Stomach (tissue), 9 donors: Measurements from ENCODE around the gene EFCAB12. TPM values are rescaled to one million over a fixed set of nuclear protein-coding genes. Genes with fewer than 3 reads are reported as not detected.

Source experiments
- DNase-seq, 2 donors: peaks; one replicate each; pipeline versions ENCODE4 v3.0.0 to v3.0.0-alpha.2; 2013 to 2019
- H3K27ac ChIP-seq, 5 donors: fragments of 200-600 bp in 4 of 5; sonication (generic) in 4 of 5; one replicate each; pipeline ENCODE4 v1.5.1; 2013 to 2019; ENCODE audit warnings: mild to moderate bottlenecking in 1 of 5, moderate library complexity in 1 of 5
- H3K27me3 ChIP-seq, 3 donors: fragments of 200-600 bp; sonication (generic); one replicate each; pipeline ENCODE4 v1.5.1; 2017 to 2019; ENCODE audit warnings: mixed run types in 1 of 3
- H3K36me3 ChIP-seq, 4 donors: fragments of 200-600 bp; sonication (generic); 1 replicate in 3 of 4; 2 replicates in 1 of 4; pipeline ENCODE4 v1.5.1; 2016 to 2019
- H3K4me1 ChIP-seq, 4 donors: fragments of 200-600 bp; sonication (generic); one replicate each; pipeline ENCODE4 v1.5.1; 2016 to 2019
- H3K4me3 ChIP-seq, 4 donors: fragments of 200-600 bp; sonication (generic) in 3 of 4; one replicate each; pipeline ENCODE4 v1.5.1; 2016 to 2019; ENCODE audit warnings: mild to moderate bottlenecking in 1 of 4
- H3K9me3 ChIP-seq, 4 donors: fragments of 200-600 bp; sonication (generic); one replicate each; pipeline ENCODE4 v1.5.1; 2016 to 2019
- EP300 ChIP-seq: sonication (generic); formaldehyde crosslinking; IDR thresholded peaks from one replicate; pipeline ENCODE4 v1.6.1; 2017; ENCODE audit warnings: antibody characterized with exemption
- POLR2A ChIP-seq, 4 donors: fragments of 450-650 bp; IDR thresholded peaks; one replicate each; pipeline ENCODE4 v1.6.1; 2016; ENCODE audit warnings: antibody characterized with exemption in 4 of 4, control low read depth in 2 of 4, mild to moderate bottlenecking in 1 of 4, moderate library complexity in 1 of 4
- POLR2AphosphoS5 ChIP-seq, 3 donors: sonication (generic); formaldehyde crosslinking; IDR thresholded peaks; one replicate each; pipeline ENCODE4 v1.6.1; 2016; ENCODE audit warnings: antibody characterized with exemption in 3 of 3
- WGBS, 5 donors: extraction: QIAGEN DNeasy Blood & Tissue Kit in 3 of 5; methylation state at CpG; one replicate each; pipeline versions ENCODE4 v1.1.5 to v1.1.7; 2013 to 2018; 5-methylcytosine and 5-hydroxymethylcytosine counted together
- intact Hi-C: fragments of 100-400 bp; cut with DNase I; formaldehyde crosslinking; loops from one replicate; pipeline ENCODE4 v1.15.1; 2023; ENCODE audit warnings: low total_unique reads
- polyA plus RNA-seq, 3 donors: library from polyadenylated mRNA; stranded (reverse); fragments of 200-250 nt; gene quantifications; one replicate each; pipeline ENCODE4 v1.2.3, GENCODE V29; 2013
- total RNA-seq, 5 donors: library from RNA; depleted of rRNA; stranded (reverse); fragments of >200 nt; gene quantifications; one replicate each; pipeline versions ENCODE4 v1.1.0 to v1.2.3, GENCODE V29; 2014 to 2016
- TF ChIP-seq, protein P1 (sequence below), 7 experiments: fragments of 450-650 bp in 4 of 7; fragments of 200-600 bp in 3 of 7; sonication (generic) in 3 of 7; IDR thresholded peaks; one replicate each; pipeline ENCODE4 v1.5.1; 2016 to 2019; ENCODE audit warnings: antibody characterized with exemption in 7 of 7, control low read depth in 2 of 7, mild to moderate bottlenecking in 1 of 7
- donor health status: healthy with polysubstance abuse.
- donor health status: Bipolar disorder and iron deficiency.
- donor health status: healthy.

Gene EFCAB12
- total and polyA plus RNA-seq, 8 donors = 0.33 to 4.0 (median 1.8) TPM; not detected in 2

DNA sequence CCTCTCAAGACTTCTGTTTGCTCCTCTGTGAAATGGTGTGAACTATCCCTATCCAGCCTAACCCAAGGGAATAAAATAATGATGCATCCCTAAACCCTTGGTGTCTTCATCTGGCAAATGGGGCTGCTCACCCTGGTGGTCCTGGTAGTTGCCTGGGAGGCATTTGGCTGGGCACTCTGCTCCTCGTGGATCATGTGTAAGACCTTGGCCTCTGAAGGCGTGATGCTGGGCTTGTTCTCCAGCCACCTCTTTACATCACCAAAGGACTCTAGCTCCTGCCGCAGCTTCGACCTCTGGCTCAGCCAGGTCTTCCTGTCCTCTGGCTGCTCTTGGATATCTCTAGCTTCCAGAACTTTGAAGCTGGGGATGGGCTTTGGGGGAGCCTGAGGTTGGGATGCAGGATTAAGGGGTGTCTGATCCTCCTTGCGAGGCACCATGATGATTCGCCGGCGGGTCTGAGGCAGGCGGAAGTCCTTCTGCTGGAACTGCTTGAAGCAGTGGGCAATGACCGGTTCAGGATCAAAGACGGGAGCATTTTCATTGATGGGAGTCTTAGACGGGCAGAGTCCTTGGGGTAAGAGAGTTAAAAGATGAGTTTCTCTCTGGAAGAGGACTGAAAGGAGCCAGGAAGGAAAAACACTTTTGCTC lies 7.1 kb downstream of the EFCAB12 start:
- Histone ChIP-seq H3K27me3 (no peaks in the 10 kb centered on the region), H3K27ac (no peak overlapping the region), H3K4me3 (no peak overlapping the region), H3K4me1 (peaks cover 0 to 8% (median 4%) of the 10 kb centered on the region in 4 donors), H3K36me3 (no peaks in the 10 kb centered on the region), H3K9me3 (no peaks in the 10 kb centered on the region)
- 92 to 97% (median 96%) methylated on average over 12 of the region's 12 CpGs for WGBS, 5 donors
- no peak for TF ChIP-seq EP300
- no peak for TF ChIP-seq POLR2A (IDR thresholded peaks at IDR 0.05)
- no peak for TF ChIP-seq POLR2AphosphoS5 (IDR thresholded peaks at IDR 0.05)
- TF ChIP-seq, protein P1, sequence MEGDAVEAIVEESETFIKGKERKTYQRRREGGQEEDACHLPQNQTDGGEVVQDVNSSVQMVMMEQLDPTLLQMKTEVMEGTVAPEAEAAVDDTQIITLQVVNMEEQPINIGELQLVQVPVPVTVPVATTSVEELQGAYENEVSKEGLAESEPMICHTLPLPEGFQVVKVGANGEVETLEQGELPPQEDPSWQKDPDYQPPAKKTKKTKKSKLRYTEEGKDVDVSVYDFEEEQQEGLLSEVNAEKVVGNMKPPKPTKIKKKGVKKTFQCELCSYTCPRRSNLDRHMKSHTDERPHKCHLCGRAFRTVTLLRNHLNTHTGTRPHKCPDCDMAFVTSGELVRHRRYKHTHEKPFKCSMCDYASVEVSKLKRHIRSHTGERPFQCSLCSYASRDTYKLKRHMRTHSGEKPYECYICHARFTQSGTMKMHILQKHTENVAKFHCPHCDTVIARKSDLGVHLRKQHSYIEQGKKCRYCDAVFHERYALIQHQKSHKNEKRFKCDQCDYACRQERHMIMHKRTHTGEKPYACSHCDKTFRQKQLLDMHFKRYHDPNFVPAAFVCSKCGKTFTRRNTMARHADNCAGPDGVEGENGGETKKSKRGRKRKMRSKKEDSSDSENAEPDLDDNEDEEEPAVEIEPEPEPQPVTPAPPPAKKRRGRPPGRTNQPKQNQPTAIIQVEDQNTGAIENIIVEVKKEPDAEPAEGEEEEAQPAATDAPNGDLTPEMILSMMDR (IDR thresholded peaks at IDR 0.05) = no peak
- DNase-seq = no peak
- intact Hi-C loops = no loop called here

DNA sequence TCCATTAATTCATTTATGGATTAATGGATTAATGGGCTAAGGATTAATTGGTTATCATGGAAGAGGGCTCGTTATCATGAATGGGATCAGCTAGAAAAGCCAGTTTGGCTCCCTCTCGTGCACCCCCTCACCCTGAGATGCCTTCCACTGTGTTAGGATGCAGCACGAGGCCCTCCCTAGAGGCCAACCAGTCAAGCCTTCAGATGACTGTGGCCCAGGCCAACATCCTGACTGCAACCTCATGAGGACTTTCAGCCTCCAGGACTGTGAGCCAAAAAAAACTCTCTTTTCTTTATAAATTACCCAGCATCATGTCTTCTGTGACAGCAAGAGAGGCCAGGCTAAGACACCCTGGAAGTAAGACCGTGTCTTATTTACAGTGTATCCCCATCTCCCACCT lies 9.0 kb downstream of the EFCAB12 start:
- Histone ChIP-seq H3K36me3 (no peaks in the 10 kb centered on the region), H3K4me1 (peaks cover 0 to 8% (median 7%) of the 10 kb centered on the region in 4 donors), H3K27me3 (no peaks in the 10 kb centered on the region), H3K9me3 (no peaks in the 10 kb centered on the region), H3K27ac (no peak overlapping the region), H3K4me3 (no peak overlapping the region)
- DNase-seq = no peak
- TF ChIP-seq, protein P1 (IDR thresholded peaks at IDR 0.05) = no peak
- no peak for TF ChIP-seq POLR2A (IDR thresholded peaks at IDR 0.05)
- TF ChIP-seq POLR2AphosphoS5 (IDR thresholded peaks at IDR 0.05) = no peak
- TF ChIP-seq EP300 = no peak
- intact Hi-C loops = no loop called here
- 81 to 92% (median 88%) methylated on average over 4 of the region's 4 CpGs for WGBS, 5 donors

- Histone ChIP-seq H3K27me3 (no peaks in the 10 kb centered on the region), H3K4me3 (no peak overlapping the region), H3K27ac (peak overlapping the region in 1 of 5 donors; percentile 16), H3K9me3 (no peaks in the 10 kb centered on the region), H3K4me1 (peaks cover under 1 to 14% (median 6%) of the 10 kb centered on the region in 4 donors), H3K36me3 (no peaks in the 10 kb centered on the region)
- WGBS, 5 donors = 85 to 93% (median 90%) methylated on average over 14 of the region's 14 CpGs
- TF ChIP-seq POLR2A (IDR thresholded peaks at IDR 0.05) = no peak
- TF ChIP-seq POLR2AphosphoS5 (IDR thresholded peaks at IDR 0.05) = no peak
- no peak for TF ChIP-seq EP300
- TF ChIP-seq, protein P1 (IDR thresholded peaks at IDR 0.05) = no peak
- DNase-seq = no peak
- intact Hi-C loops = no loop called here
Measured at GRCh38 chr3:129418041-129418973, 10.1 kb downstream of the EFCAB12 start.

DNA sequence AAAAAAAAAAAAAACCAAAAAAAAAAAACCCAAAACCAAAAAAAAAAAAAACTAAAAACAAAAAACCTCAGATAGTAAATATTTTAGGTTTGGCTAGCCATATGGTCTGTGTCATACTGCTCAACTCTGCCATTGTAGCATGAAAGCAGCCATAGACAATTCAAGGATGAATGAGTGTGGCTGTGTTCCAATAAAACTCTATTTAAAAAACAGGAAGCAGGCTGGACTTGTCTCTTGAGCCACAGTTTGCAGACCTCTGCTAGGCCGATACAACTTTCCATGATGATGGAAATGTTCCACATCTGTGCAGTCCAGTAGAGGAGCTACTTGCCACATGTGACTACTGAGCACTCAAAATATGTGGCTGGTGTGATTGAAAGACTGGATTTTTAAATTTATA lies 11.1 kb downstream of the EFCAB12 start:
- TF ChIP-seq POLR2A (IDR thresholded peaks at IDR 0.05) (no peak), EP300 (no peak), POLR2AphosphoS5 (IDR thresholded peaks at IDR 0.05) (no peak)
- TF ChIP-seq, protein P1 (IDR thresholded peaks at IDR 0.05) = no peak
- peaks cover 6 to 18% (median 10%) of the 10 kb centered on the region in 4 donors for H3K4me1 ChIP-seq
- peak in 1 of 2 donors; percentile 80 for DNase-seq
- no peak overlapping the region for H3K4me3 ChIP-seq
- intact Hi-C loops = no loop called here
- H3K27ac ChIP-seq = peak overlapping the region in 1 of 5 donors; percentile 16
- no peaks in the 10 kb centered on the region for H3K36me3 ChIP-seq
- WGBS, 5 donors = 44 to 78% (median 72%) methylated on average over 1 of the region's 1 CpG
- no peaks in the 10 kb centered on the region for H3K27me3 ChIP-seq
- H3K9me3 ChIP-seq = no peaks in the 10 kb centered on the region
